Panc1 (cell line): Measurements from ENCODE around the gene LAMB1.

Experiments used
- CTCF ChIP-seq: fragments of 450-650 bp; IDR thresholded peaks from 2 replicates; pipeline ENCODE4 v1.5.1; 2017; ENCODE audit warnings: mild to moderate bottlenecking
- POLR2AphosphoS5 ChIP-seq: IDR thresholded peaks from 2 replicates; pipeline ENCODE4 v1.6.1; 2012; ENCODE audit warnings: mild to moderate bottlenecking, low read depth, low read length, moderate library complexity
- SIN3A ChIP-seq: IDR thresholded peaks from 2 replicates; pipeline ENCODE4 v1.6.1; 2012; ENCODE audit warnings: low read depth, mild to moderate bottlenecking, low read length, moderate library complexity, borderline replicate concordance; ENCODE audit not compliant: insufficient read depth
- TCF7L2 ChIP-seq: IDR thresholded peaks from 2 replicates; pipeline ENCODE4 v1.6.1; 2011; ENCODE audit warnings: mild to moderate bottlenecking, low read depth, low read length, inconsistent platforms

- TF ChIP-seq CTCF (no peak), POLR2AphosphoS5 (no peak), TCF7L2 (no peak), SIN3A (no peak)
Measured at GRCh38 chr7:108008827-108009226, 5.9 kb upstream of the LAMB1 start.
